ENCODE measurements around the gene CASQ1.

The CASQ1 gene

GRCh38 chr1:160189649-160190625 lies at the start of gene CASQ1:
Gene CASQ1 (plus strand): TSS chr1:160190575. CDS start chr1:160190752, 177 bp downstream.
- Histone ChIP-seq H3K4me3 (no peak within 1 kb of the TSS), H3K27ac (no peak within 1 kb of the TSS), H3K36me3 (ENCODE audit: insufficient read depth, low read length) (no peaks in the 10 kb centered on the region), H3K9me3 (ENCODE audit: low read depth, low read length) (no peaks in the 10 kb centered on the region), H3K9ac (ENCODE audit: insufficient read length) (no peak within 1 kb of the TSS)
- TF ChIP-seq POLR2AphosphoS5 (IDR thresholded peaks at IDR 0.05; ENCODE audit: borderline replicate concordance, low read depth, low read length) (no peak), EZH2 (IDR thresholded peaks at IDR 0.05) (no peak), FOXP2 (optimal IDR thresholded peaks at IDR 0.05; ENCODE audit: control extremely low read depth, extremely low read length, insufficient read depth) (no peak)
- DNase-seq (ENCODE audit: low read depth, low spot score), result no peak

GRCh38 chr1:160143695-160144094 lies 46.7 kb upstream of the CASQ1 start:
- H3K36me3 ChIP-seq (ENCODE audit: insufficient read depth, low read length), result no peaks in the 10 kb centered on the region
- no peaks in the 10 kb centered on the region for H3K9me3 ChIP-seq (ENCODE audit: low read depth, low read length)
- H3K4me3 ChIP-seq, result no peak overlapping the region
- TF ChIP-seq EZH2 (IDR thresholded peaks at IDR 0.05), result no peak
- no peak overlapping the region for H3K27ac ChIP-seq
- H3K9ac ChIP-seq (ENCODE audit: insufficient read length), result no peak overlapping the region
- no peak for DNase-seq (ENCODE audit: low read depth, low spot score)

GRCh38 chr1:160144921-160145320 lies 45.5 kb upstream of the CASQ1 start:
- no peak for TF ChIP-seq FOXP2 (optimal IDR thresholded peaks at IDR 0.05; ENCODE audit: control extremely low read depth, extremely low read length, insufficient read depth)
- no peak for TF ChIP-seq POLR2AphosphoS5 (IDR thresholded peaks at IDR 0.05; ENCODE audit: borderline replicate concordance, low read depth, low read length)
- TF ChIP-seq EZH2 (IDR thresholded peaks at IDR 0.05), result no peak
- no peaks in the 10 kb centered on the region for H3K9me3 ChIP-seq (ENCODE audit: low read depth, low read length)
- no peak overlapping the region for H3K27ac ChIP-seq
- H3K36me3 ChIP-seq (ENCODE audit: insufficient read depth, low read length), result no peaks in the 10 kb centered on the region
- no peak overlapping the region for H3K4me3 ChIP-seq
- H3K9ac ChIP-seq (ENCODE audit: insufficient read length), result no peak overlapping the region
- DNase-seq (ENCODE audit: low read depth, low spot score), result no peak

DNA sequence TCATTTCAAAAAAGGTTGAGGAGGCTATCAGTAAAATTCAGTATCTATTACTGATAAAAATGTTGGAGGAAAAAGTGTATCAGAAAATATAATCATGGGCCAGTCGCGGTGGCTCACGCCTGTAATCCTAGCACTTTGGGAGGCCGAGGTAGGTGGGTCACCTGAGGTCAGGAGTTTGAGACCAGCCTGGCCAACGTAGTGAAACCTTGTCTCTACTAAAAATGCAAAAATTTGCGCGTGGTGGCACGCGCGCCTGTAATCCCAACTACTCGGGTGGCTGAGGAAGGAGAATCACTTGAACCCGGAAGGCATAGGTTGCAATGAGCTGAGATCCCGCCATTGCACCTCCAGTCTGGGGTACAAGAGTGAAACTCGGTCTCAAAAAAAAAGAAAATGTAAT lies 44.3 kb upstream of the CASQ1 start:
- Histone ChIP-seq H3K9me3 (ENCODE audit: low read depth, low read length) (no peaks in the 10 kb centered on the region), H3K27ac (no peak overlapping the region), H3K36me3 (ENCODE audit: insufficient read depth, low read length) (no peaks in the 10 kb centered on the region), H3K4me3 (no peak overlapping the region), H3K9ac (ENCODE audit: insufficient read length) (no peak overlapping the region)
- no peak for DNase-seq (ENCODE audit: low read depth, low spot score)
- TF ChIP-seq POLR2AphosphoS5 (IDR thresholded peaks at IDR 0.05; ENCODE audit: borderline replicate concordance, low read depth, low read length) (no peak), EZH2 (IDR thresholded peaks at IDR 0.05) (no peak), FOXP2 (optimal IDR thresholded peaks at IDR 0.05; ENCODE audit: control extremely low read depth, extremely low read length, insufficient read depth) (no peak)

GRCh38 chr1:160148121-160148520 lies 42.3 kb upstream of the CASQ1 start:
- no peaks in the 10 kb centered on the region for H3K36me3 ChIP-seq (ENCODE audit: insufficient read depth, low read length)
- TF ChIP-seq POLR2AphosphoS5 (IDR thresholded peaks at IDR 0.05; ENCODE audit: borderline replicate concordance, low read depth, low read length) (no peak), FOXP2 (optimal IDR thresholded peaks at IDR 0.05; ENCODE audit: control extremely low read depth, extremely low read length, insufficient read depth) (no peak), EZH2 (IDR thresholded peaks at IDR 0.05) (no peak)
- DNase-seq (ENCODE audit: low read depth, low spot score), result no peak
- no peak overlapping the region for H3K9ac ChIP-seq (ENCODE audit: insufficient read length)
- no peaks in the 10 kb centered on the region for H3K9me3 ChIP-seq (ENCODE audit: low read depth, low read length)
- H3K27ac ChIP-seq, result no peak overlapping the region
- H3K4me3 ChIP-seq, result no peak overlapping the region

- DNase-seq (ENCODE audit: low read depth, low spot score), result no peak
- Histone ChIP-seq H3K36me3 (ENCODE audit: insufficient read depth, low read length) (no peaks in the 10 kb centered on the region), H3K9me3 (ENCODE audit: low read depth, low read length) (no peaks in the 10 kb centered on the region), H3K4me3 (no peak overlapping the region; the same call in 1 of the 2 replicates), H3K9ac (ENCODE audit: insufficient read length) (no peak overlapping the region), H3K27ac (peak overlapping the region; percentile 22; the same call in 1 of the 2 replicates)
- TF ChIP-seq EZH2 (IDR thresholded peaks at IDR 0.05), result no peak
- TF ChIP-seq POLR2AphosphoS5 (IDR thresholded peaks at IDR 0.05; ENCODE audit: borderline replicate concordance, low read depth, low read length), result no peak
- TF ChIP-seq FOXP2 (optimal IDR thresholded peaks at IDR 0.05; ENCODE audit: control extremely low read depth, extremely low read length, insufficient read depth), result no peak
Observed at GRCh38 chr1:160149233-160149632, 41.1 kb upstream of the CASQ1 start.

- Histone ChIP-seq H3K27ac (peak overlapping the region; percentile 22; the same call in 1 of the 2 replicates), H3K9ac (ENCODE audit: insufficient read length) (no peak overlapping the region), H3K9me3 (ENCODE audit: low read depth, low read length) (no peaks in the 10 kb centered on the region), H3K36me3 (ENCODE audit: insufficient read depth, low read length) (no peaks in the 10 kb centered on the region), H3K4me3 (no peak overlapping the region; the same call in 1 of the 2 replicates)
- no peak for TF ChIP-seq EZH2 (IDR thresholded peaks at IDR 0.05)
- DNase-seq (ENCODE audit: low read depth, low spot score), result no peak
Observed at GRCh38 chr1:160149716-160150115, 40.7 kb upstream of the CASQ1 start.

DNA sequence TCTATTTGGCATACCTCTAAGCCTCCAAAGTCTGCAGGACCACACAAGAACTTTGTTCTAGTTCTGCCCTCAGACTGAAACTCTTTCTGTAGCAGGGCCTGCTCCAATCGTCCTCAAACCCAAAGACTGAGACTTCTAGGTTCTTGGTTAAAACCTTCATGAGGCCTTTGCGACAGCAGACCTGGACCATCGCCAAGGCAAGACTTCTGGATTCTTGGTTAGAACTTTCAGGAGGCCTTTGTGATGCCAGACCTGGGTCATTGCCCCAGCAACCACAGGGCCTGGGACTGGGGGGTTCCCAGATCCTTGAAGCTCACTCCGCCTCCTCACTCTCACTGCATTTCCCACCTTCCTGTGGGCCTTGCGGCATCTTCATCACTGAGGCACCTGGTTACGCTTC lies 39.1 kb upstream of the CASQ1 start, which contains the start of gene ATP1A4:
Gene ATP1A4, plus strand, starts transcription at position 301 of the 400 bp plus-strand sequence. CDS start 438 bp downstream, outside the sequence.
- DNase-seq (ENCODE audit: low read depth, low spot score), result no peak
- H3K4me3 ChIP-seq, result no peak within 1 kb of the TSS
- TF ChIP-seq FOXP2 (optimal IDR thresholded peaks at IDR 0.05; ENCODE audit: control extremely low read depth, extremely low read length, insufficient read depth), result no peak
- TF ChIP-seq POLR2AphosphoS5 (IDR thresholded peaks at IDR 0.05; ENCODE audit: borderline replicate concordance, low read depth, low read length), result no peak
- no peak for TF ChIP-seq EZH2 (IDR thresholded peaks at IDR 0.05)
- H3K27ac ChIP-seq, result no peak within 1 kb of the TSS
- H3K9ac ChIP-seq (ENCODE audit: insufficient read length), result no peak within 1 kb of the TSS
- H3K9me3 ChIP-seq (ENCODE audit: low read depth, low read length), result no peaks in the 10 kb centered on the region
- H3K36me3 ChIP-seq (ENCODE audit: insufficient read depth, low read length), result no peaks in the 10 kb centered on the region
